PFSK-1 (cell line): ENCODE measurements around the gene SUMO4.

ENCODE experiments used
- FOXP2 ChIP-seq: optimal IDR thresholded peaks from 2 replicates; pipeline ENCODE3; 2011; ENCODE audit warnings: borderline replicate concordance, control low read depth, inconsistent platforms; ENCODE audit not compliant: insufficient read depth; ENCODE audit errors: extremely low read length, extremely low read depth
- POLR2AphosphoS5 ChIP-seq: IDR thresholded peaks from 2 replicates; pipeline ENCODE4 v1.6.1; 2012; ENCODE audit warnings: low read depth, mild to moderate bottlenecking, control low read depth, low read length, moderate library complexity
- SIN3A ChIP-seq: IDR thresholded peaks from 2 replicates; pipeline ENCODE4 v1.6.1; 2012; ENCODE audit warnings: mild to moderate bottlenecking, low read length, moderate library complexity, borderline replicate concordance; ENCODE audit not compliant: insufficient read depth
- TAF1 ChIP-seq: IDR thresholded peaks from 2 replicates; pipeline ENCODE4 v1.6.1; 2012; ENCODE audit warnings: low read length, control low read depth, borderline replicate concordance; ENCODE audit not compliant: insufficient read depth
- TF ChIP-seq, protein P1 (sequence below), 2 experiments: IDR thresholded peaks; 2 replicates each; pipeline versions ENCODE4 v1.6.1 to v1.8.0; 2011 to 2012; ENCODE audit warnings: low read depth in 2 of 2, low read length in 2 of 2, control low read depth in 1 of 2, inconsistent platforms in 1 of 2, mild to moderate bottlenecking in 1 of 2, moderate library complexity in 1 of 2; ENCODE audit not compliant: insufficient read depth in 1 of 2

Gene SUMO4

DNA sequence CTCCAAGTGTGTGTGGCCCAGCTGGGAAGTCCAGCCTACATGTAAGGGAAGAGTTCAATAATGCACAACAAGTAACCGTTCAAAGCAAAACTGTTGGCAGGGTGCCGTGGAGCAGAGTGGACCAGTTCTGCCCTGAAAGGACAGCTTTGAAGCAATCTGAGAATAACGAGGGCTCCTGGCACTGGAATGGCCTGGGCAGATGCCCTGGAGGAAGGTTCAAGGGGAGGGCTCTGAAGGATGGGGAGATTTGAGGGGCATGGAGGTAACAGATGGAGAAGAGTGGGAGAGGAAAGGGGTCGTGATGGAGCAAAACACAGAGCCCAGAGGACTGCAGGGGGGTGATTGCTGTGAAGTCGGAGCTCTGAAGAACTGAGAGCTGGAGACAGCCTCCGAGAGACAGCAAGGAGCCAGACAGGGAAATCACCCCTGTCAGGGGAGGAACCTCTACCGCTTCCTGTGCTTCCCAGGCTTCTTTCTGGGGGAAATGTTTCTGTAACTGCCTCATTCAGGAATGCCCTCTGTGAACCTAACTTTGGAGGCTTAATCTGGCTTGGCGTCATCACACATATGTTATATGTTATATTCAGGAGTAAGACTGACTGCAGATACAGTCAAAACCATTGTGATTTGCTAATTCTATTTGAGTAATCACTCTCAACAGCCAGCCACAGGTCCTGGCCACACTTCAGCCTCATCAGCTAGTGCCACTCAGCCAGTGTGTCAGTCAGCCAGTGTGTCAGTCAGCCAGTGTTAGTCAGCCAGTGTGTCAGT, 43.5 kb downstream of the SUMO4 start:
- TF ChIP-seq TAF1 (no peak), POLR2AphosphoS5 (no peak), FOXP2 (no peak), SIN3A (no peak)
- TF ChIP-seq, protein P1, sequence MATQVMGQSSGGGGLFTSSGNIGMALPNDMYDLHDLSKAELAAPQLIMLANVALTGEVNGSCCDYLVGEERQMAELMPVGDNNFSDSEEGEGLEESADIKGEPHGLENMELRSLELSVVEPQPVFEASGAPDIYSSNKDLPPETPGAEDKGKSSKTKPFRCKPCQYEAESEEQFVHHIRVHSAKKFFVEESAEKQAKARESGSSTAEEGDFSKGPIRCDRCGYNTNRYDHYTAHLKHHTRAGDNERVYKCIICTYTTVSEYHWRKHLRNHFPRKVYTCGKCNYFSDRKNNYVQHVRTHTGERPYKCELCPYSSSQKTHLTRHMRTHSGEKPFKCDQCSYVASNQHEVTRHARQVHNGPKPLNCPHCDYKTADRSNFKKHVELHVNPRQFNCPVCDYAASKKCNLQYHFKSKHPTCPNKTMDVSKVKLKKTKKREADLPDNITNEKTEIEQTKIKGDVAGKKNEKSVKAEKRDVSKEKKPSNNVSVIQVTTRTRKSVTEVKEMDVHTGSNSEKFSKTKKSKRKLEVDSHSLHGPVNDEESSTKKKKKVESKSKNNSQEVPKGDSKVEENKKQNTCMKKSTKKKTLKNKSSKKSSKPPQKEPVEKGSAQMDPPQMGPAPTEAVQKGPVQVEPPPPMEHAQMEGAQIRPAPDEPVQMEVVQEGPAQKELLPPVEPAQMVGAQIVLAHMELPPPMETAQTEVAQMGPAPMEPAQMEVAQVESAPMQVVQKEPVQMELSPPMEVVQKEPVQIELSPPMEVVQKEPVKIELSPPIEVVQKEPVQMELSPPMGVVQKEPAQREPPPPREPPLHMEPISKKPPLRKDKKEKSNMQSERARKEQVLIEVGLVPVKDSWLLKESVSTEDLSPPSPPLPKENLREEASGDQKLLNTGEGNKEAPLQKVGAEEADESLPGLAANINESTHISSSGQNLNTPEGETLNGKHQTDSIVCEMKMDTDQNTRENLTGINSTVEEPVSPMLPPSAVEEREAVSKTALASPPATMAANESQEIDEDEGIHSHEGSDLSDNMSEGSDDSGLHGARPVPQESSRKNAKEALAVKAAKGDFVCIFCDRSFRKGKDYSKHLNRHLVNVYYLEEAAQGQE (IDR thresholded peaks at IDR 0.05; ENCODE audit: insufficient read depth in 1 of 2, low read depth in 2 of 2, low read length in 2 of 2): no peak

DNA sequence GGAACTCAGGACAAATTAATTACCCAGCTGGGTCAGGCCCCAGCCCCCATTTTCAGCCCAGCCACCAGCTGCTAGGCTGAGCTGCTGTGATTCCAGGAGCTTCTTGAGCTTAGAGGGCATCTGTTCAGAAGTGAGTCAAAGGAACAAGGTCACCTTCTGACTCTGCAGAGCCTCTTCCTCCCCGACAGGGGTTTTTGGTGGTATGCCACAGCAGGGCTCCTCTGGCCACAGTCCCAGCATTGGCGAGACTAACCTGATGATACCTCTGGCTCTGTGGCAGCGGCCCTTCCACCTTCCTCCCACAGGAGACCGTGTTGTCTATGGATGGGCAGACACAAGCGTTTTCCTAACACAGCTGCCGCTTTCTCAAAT, 45.0 kb downstream of the SUMO4 start:
- TF ChIP-seq, protein P1 (IDR thresholded peaks at IDR 0.05; ENCODE audit: insufficient read depth in 1 of 2, low read depth in 2 of 2, low read length in 2 of 2): no peak
- TF ChIP-seq FOXP2: no peak
- no peak for TF ChIP-seq SIN3A
- TF ChIP-seq POLR2AphosphoS5: no peak
- no peak for TF ChIP-seq TAF1

DNA sequence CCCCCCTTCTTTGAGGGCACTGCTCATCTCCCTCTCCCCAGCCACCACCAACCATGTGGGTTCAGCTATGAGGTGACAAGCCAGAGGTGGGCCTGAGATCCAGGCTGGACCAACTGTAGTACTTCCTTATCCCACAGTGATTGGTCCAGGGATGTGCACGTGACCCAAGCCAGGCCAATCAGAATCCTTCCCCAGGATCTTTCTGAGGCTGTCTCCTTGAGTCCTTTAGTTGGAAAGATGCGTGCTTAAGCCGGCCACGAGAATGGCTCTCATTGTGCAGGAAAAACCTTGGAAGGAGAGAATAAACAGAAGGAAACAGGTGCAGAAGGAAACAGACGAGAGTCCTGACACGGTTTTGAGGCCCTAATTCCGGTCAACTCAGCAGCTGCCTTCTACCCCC, 45.5 kb downstream of the SUMO4 start:
- no peak for TF ChIP-seq FOXP2
- TF ChIP-seq POLR2AphosphoS5: no peak
- TF ChIP-seq, protein P1 (IDR thresholded peaks at IDR 0.05; ENCODE audit: insufficient read depth in 1 of 2, low read depth in 2 of 2, low read length in 2 of 2): no peak

DNA sequence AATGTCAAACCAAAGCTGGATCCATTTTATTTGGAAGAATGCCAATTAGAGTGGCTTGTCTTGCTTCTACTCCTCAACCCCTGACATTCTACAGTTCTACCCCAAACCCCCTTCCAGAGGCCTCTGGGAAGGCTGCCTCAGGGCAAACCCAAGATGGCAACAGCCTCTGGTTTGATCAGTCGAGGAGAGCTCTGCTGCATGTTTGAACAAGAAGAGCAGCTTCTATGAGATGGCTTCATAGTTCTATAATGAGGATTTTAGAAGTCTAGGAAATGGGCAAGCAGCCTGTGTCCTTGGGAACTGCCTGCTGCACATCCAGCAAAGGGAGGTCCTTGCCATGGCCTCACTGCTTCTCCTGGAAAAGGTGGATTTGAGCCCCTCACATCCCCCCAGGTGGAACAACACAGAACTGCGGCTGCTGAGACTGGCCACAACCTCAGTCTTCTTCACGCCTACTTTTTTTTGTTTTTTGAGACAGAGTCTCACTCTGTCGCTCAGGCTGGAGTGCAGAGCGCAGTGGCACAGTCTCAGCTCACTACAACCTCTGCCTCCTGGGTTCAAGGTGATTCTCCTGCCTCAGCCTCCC, 46.8 kb downstream of the SUMO4 start:
- TF ChIP-seq FOXP2 (no peak), POLR2AphosphoS5 (no peak), TAF1 (no peak), SIN3A (no peak)
- TF ChIP-seq, protein P1 (IDR thresholded peaks at IDR 0.05; ENCODE audit: insufficient read depth in 1 of 2, low read depth in 2 of 2, low read length in 2 of 2): no peak
